ENCODE results near the gene NF1. TPM values are rescaled to one million over a fixed set of nuclear protein-coding genes. Genes with fewer than 3 reads are reported as not detected.

The NF1 gene
- total RNA-seq, 3 donors from 2014 or later, result 61.6 to 129 (median 97.7) TPM

- H3K27me3 ChIP-seq, result no peaks in the 10 kb centered on the region
- intact Hi-C loops (cut with DNase I; ENCODE audit: low total_unique reads), result no loop called here
- no peaks in the 10 kb centered on the region for H3K36me3 ChIP-seq
- TF ChIP-seq POLR2A (IDR thresholded peaks at IDR 0.05) (no peak), POLR2AphosphoS5 (IDR thresholded peaks at IDR 0.05) (no peak), CTCF (IDR thresholded peaks at IDR 0.05) (no peak)
- H3K4me3 ChIP-seq, result no peak overlapping the region
- H3K27ac ChIP-seq, result peak overlapping the region in 1 of 2 donors; percentile 54
- no peak for DNase-seq (ENCODE audit: low spot score in 2 of 2)
- no peaks in the 10 kb centered on the region for H3K9me3 ChIP-seq
- no peaks in the 10 kb centered on the region for H3K4me1 ChIP-seq
Observed at GRCh38 chr17:31068291-31068690, 26.5 kb upstream of the NF1 start.

GRCh38 chr17:31072186-31072585 is 22.6 kb upstream of the NF1 start:
- DNase-seq (ENCODE audit: low spot score in 2 of 2), result peak in 1 of 2 donors; percentile 73
- no peaks in the 10 kb centered on the region for H3K36me3 ChIP-seq
- intact Hi-C loops (cut with DNase I; ENCODE audit: low total_unique reads), result no loop called here
- no peaks in the 10 kb centered on the region for H3K4me1 ChIP-seq
- no peak overlapping the region for H3K4me3 ChIP-seq
- H3K27me3 ChIP-seq, result no peaks in the 10 kb centered on the region
- H3K9me3 ChIP-seq, result no peaks in the 10 kb centered on the region
- peak overlapping the region in 1 of 2 donors; percentile 46 for H3K27ac ChIP-seq
- no peak for TF ChIP-seq CTCF (IDR thresholded peaks at IDR 0.05)
- TF ChIP-seq POLR2AphosphoS5 (IDR thresholded peaks at IDR 0.05), result peak in 2 of 3 donors; percentile 19 to 72

GRCh38 chr17:31073411-31073810 is 21.4 kb upstream of the NF1 start:
- Histone ChIP-seq H3K9me3 (no peaks in the 10 kb centered on the region), H3K4me1 (no peaks in the 10 kb centered on the region), H3K36me3 (no peaks in the 10 kb centered on the region), H3K27me3 (no peaks in the 10 kb centered on the region), H3K27ac (no peak overlapping the region), H3K4me3 (no peak overlapping the region)
- intact Hi-C loops (cut with DNase I; ENCODE audit: low total_unique reads), result no loop called here
- no peak for TF ChIP-seq CTCF (IDR thresholded peaks at IDR 0.05)
- TF ChIP-seq POLR2AphosphoS5 (IDR thresholded peaks at IDR 0.05), result no peak
- no peak for TF ChIP-seq POLR2A (IDR thresholded peaks at IDR 0.05)
- DNase-seq (ENCODE audit: low spot score in 2 of 2), result no peak

- Histone ChIP-seq H3K27me3 (no peaks in the 10 kb centered on the region), H3K4me1 (no peaks in the 10 kb centered on the region), H3K27ac (no peak overlapping the region), H3K4me3 (no peak overlapping the region), H3K36me3 (no peaks in the 10 kb centered on the region), H3K9me3 (no peaks in the 10 kb centered on the region)
- DNase-seq (ENCODE audit: low spot score in 2 of 2), result no peak
- TF ChIP-seq CTCF (IDR thresholded peaks at IDR 0.05) (no peak), POLR2A (IDR thresholded peaks at IDR 0.05) (no peak), POLR2AphosphoS5 (IDR thresholded peaks at IDR 0.05) (no peak)
- intact Hi-C loops (cut with DNase I; ENCODE audit: low total_unique reads), result no loop called here
Observed at GRCh38 chr17:31074772-31075555, 19.8 kb upstream of the NF1 start.

GRCh38 chr17:31078290-31078689 is 16.5 kb upstream of the NF1 start:
- no peaks in the 10 kb centered on the region for H3K9me3 ChIP-seq
- intact Hi-C loops (cut with DNase I; ENCODE audit: low total_unique reads), result no loop called here
- TF ChIP-seq POLR2AphosphoS5 (IDR thresholded peaks at IDR 0.05) (no peak), CTCF (IDR thresholded peaks at IDR 0.05) (no peak), POLR2A (IDR thresholded peaks at IDR 0.05) (no peak)
- H3K27ac ChIP-seq, result no peak overlapping the region
- no peak overlapping the region for H3K4me3 ChIP-seq
- H3K27me3 ChIP-seq, result no peaks in the 10 kb centered on the region
- no peaks in the 10 kb centered on the region for H3K4me1 ChIP-seq
- no peak for DNase-seq (ENCODE audit: low spot score in 2 of 2)
- no peaks in the 10 kb centered on the region for H3K36me3 ChIP-seq
